22Rv1 (cell line): ENCODE data around the gene PLGRKT.

ENCODE experiments used
- H3K27ac ChIP-seq: fragments of 450-650 bp; 2 replicates; pipeline ENCODE4 v1.5.1; 2017
- CTCF ChIP-seq: fragments of 450-650 bp; IDR thresholded peaks from 2 replicates; pipeline ENCODE4 v1.5.1; 2017; ENCODE audit warnings: mild to moderate bottlenecking
- ZFX ChIP-seq: fragments of 450-650 bp; IDR thresholded peaks from 2 replicates; pipeline ENCODE4 v1.6.1; 2017; ENCODE audit warnings: antibody characterized with exemption, borderline replicate concordance

PLGRKT gene

GRCh38 chr9:5389109-5389732 is 48.5 kb downstream of the PLGRKT start:
- no peak overlapping the region for H3K27ac ChIP-seq
- no peak for TF ChIP-seq ZFX
- no peak for TF ChIP-seq CTCF

GRCh38 chr9:5388026-5388819 is 49.5 kb downstream of the PLGRKT start:
- H3K27ac ChIP-seq = no peak overlapping the region
- no peak for TF ChIP-seq CTCF
- TF ChIP-seq ZFX = no peak

GRCh38 chr9:5384436-5384835 is 53.3 kb downstream of the PLGRKT start:
- no peak overlapping the region for H3K27ac ChIP-seq
- no peak for TF ChIP-seq ZFX
- no peak for TF ChIP-seq CTCF

- no peak overlapping the region for H3K27ac ChIP-seq
- no peak for TF ChIP-seq CTCF
- TF ChIP-seq ZFX = no peak
Measured at GRCh38 chr9:5382479-5382878, 55.2 kb downstream of the PLGRKT start.

GRCh38 chr9:5375790-5376477 is 61.8 kb downstream of the PLGRKT start:
- H3K27ac ChIP-seq = no peak overlapping the region
- no peak for TF ChIP-seq ZFX
- no peak for TF ChIP-seq CTCF

- H3K27ac ChIP-seq = no peak overlapping the region
- TF ChIP-seq CTCF (no peak), ZFX (no peak)
Measured at GRCh38 chr9:5375091-5375490, 62.6 kb downstream of the PLGRKT start.
